GM12801 (cell line): ENCODE measurements around the gene NSMCE4A.

Experiments used
- TF ChIP-seq, protein P1 (sequence below): IDR thresholded peaks from one replicate; pipeline ENCODE4 v1.5.1; 2011; ENCODE audit warnings: control low read depth; ENCODE audit not compliant: insufficient read length; ENCODE audit errors: extremely low read depth

NSMCE4A gene

DNA sequence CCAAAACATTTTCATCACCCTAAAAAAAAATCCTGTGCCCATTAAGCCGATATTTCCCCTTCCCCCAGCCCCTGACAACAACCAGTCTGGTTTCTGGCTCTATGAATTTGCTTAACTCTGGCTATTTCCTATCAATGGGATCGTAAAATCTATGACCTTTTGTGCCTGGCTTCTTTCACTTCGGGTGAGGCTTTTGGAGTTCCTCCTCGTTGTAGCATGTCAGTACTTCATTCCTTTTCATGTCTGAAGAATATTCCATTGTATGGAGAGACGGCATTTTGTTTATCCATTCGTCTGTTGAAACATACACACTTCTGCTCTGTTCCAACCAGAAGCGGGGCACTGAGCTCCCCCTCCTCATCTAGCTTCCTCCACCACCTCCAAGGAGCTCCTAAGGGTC, 43.5 kb upstream of the NSMCE4A start:
- TF ChIP-seq, protein P1, sequence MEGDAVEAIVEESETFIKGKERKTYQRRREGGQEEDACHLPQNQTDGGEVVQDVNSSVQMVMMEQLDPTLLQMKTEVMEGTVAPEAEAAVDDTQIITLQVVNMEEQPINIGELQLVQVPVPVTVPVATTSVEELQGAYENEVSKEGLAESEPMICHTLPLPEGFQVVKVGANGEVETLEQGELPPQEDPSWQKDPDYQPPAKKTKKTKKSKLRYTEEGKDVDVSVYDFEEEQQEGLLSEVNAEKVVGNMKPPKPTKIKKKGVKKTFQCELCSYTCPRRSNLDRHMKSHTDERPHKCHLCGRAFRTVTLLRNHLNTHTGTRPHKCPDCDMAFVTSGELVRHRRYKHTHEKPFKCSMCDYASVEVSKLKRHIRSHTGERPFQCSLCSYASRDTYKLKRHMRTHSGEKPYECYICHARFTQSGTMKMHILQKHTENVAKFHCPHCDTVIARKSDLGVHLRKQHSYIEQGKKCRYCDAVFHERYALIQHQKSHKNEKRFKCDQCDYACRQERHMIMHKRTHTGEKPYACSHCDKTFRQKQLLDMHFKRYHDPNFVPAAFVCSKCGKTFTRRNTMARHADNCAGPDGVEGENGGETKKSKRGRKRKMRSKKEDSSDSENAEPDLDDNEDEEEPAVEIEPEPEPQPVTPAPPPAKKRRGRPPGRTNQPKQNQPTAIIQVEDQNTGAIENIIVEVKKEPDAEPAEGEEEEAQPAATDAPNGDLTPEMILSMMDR: no peak

DNA sequence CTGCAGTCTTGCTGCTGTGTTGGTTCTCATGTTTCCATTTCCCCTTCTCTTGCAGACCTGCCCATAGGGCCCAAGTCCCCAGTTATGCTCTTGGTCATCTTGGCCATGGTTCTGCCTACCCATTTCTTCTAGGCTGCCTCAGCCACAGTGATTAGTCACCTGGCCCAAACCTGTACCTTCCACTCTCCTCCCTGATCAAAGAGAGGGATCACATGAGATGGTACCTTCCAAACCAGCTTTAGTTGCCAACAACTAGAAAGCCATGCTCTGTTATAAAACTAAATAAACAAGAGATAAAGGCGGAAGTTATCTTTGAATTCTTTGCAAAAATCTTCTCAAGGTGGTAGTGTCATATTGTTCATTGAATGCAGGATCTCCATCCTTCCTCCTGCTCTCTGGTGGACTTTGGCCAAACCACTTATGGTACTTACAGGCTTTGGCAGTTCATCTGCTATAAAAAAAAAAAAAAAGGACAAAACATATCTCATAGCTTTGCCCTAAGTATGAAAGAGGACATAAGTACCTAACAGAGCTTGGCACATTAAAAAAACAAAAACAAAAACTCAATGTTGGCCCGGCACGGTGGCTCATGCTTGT, 39.7 kb upstream of the NSMCE4A start:
- TF ChIP-seq, protein P1: no peak

DNA sequence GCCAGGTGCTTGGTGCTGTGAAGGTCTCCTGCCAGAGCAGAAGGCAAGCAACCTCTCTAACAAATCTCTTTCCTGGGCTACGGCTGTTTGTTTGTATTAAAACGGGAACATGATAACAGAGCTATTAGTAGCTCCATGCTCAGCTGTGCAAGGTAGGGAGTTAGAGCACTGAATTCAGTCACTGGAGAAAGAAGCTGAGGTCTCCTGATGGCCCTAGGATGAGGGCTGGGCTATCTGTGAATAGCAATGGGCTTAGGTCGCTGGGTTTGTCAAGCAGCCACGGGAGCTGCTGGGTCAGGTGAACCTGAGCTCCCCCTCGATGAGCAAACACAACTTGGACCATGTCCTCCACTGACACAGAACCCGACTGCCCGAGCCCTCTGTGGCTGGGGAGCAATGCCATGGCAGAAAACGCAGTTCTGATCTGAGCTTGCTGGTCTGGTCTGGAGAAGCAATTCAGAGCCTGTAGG, 38.3 kb upstream of the NSMCE4A start:
- TF ChIP-seq, protein P1: no peak

DNA sequence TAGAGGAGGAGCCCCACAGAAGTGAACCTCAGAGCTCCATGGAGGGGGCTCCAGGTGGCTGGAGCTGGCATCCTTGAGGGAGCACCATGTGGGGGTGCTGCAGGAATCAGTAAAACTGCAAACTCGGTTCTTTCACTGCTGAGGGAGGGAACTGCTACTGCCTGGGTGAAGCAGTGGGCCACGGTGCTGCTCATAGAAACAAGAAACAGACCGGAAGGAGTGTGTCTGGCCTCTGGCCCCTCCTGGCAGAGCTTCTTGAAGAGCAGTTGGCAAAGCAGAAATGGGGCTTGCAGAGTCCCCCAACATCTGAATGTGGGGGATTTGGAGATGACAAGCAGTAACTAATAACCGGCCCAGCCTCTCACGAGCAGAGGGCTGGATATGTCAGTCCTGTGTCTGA, 37.7 kb upstream of the NSMCE4A start:
- TF ChIP-seq, protein P1: no peak

DNA sequence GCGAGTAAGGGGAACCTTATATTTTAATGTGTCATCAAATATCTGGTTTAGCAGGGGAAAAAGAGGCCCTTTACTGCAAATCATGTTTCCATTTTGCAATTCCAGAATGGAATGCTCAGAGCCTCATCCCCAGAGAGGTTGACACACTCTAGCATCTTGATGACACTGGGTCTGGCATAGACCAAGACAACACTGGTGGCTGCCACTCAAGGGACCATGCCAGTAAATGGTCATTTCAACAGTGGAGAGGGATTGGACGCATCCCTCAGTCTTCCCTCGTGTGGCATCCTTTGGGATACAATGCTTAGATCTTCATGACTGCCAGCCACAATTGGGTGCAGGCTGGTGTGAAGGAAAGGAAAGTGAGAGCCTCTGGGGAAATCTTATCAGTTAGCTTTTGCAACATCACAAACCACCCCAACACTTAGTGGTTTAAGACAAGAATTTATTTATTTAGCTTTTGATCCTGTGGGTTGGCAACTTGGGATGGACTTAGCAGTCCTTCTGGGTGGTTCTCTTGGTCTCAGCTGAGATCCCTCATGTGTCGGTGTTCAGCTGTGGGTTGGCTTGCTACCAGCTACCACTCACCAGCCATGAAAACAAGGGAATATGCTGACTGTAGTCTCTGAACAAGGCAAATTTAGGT, 35.5 kb upstream of the NSMCE4A start:
- TF ChIP-seq, protein P1: no peak

DNA sequence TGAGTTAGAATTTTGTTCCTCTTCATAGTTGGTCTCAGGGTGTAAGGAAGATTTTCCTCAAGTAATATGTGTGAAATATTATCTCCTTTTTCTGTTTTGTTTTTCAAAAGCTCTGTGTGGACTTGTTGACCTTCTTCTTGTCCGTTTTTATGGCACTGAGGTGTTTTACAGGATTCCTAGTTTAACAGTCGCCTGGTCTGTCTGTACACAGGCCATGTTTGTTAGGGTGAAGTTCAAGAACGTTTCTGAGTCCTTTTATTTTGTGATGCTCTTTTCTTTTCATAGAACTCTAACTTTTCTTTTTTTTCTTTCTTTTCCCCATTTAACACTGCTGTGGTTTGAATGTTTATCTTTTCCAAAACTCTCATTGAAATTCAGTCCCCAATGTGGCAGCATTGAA, 32.4 kb upstream of the NSMCE4A start:
- TF ChIP-seq, protein P1: no peak

DNA sequence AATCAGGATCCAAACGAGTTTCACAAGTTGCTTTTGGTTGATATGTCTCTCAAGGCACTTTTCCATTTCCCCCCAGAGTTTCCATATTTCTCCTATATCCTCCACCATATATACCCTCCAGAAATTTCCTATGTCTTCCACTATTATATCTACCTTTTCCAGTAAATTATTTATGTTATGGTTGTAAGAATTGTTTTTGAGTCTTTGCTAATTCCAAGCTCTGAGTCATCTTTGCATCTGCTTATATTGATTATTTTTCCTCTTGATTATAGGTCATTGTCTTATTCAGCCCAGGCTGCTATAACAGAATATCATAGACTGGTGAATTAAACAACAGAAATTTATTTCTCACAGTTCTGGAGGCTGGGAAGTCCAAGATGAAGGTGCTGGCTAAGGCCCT, 26.7 kb upstream of the NSMCE4A start:
- TF ChIP-seq, protein P1: no peak
